GM12892 (cell line): Measurements from ENCODE around the gene MOV10L1.

Source experiments
- DNase-seq: peaks from one replicate; pipeline ENCODE4 v3.0.0; 2011; ENCODE audit not compliant: insufficient read length
- FAIRE-seq: peaks from 2 replicates; lab custom pipeline; 2011; peaks lifted over from hg19 to GRCh38; lab: Jason Lieb, UNC
- POLR2A ChIP-seq: IDR thresholded peaks from 2 replicates; pipeline ENCODE4 v1.6.1; 2011; ENCODE audit warnings: low read depth, low read length, control low read depth
- POLR2AphosphoS5 ChIP-seq: IDR thresholded peaks from 2 replicates; pipeline ENCODE4 v1.6.1; 2011; ENCODE audit warnings: low read depth, low read length, control low read depth
- TAF1 ChIP-seq: IDR thresholded peaks from 2 replicates; pipeline ENCODE4 v1.6.1; 2011; ENCODE audit warnings: low read depth, mild to moderate bottlenecking, control low read depth, low read length, borderline replicate concordance

MOV10L1 gene

DNA sequence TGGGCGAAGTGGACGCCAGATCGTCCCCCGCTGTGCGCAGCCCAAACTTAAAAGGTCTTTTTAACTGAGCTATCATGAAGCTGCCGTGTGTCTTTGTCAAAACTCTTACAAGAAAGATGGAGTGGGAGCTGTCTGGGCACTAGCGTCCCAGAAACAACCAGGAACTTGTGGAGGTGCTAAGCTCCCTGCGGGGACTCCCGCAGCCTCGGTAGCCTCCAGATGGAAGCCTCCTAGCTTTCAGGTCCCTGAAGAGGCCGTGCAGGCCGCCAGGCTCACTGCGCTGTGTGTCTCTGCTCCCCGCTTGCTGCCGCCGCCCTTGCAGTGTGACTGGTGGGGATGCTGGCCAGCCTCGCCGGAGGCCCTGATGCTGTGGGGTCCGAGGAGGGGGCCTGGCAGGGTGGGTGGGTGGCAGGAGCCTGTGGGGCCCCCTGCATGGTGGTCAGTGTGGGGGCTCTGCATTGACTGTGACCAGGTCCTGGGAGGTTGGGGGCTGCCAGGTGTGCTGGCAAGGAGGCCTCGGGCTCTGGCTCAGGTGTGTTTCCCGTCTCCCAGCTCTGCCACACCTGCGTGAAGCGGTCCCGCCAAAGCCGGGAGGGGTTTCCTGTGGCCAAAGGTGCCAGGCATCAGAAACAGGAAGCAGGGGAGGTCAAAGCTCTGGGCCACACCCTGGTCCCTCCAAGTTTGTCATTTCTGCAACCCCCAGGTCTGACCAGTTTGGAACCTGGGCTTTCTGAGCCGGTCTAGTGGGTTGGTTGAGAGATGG lies 97.1 kb downstream of the MOV10L1 start:
- DNase-seq (no peak), FAIRE-seq (peak; percentile 67)
- TF ChIP-seq POLR2A (no peak), POLR2AphosphoS5 (no peak), TAF1 (no peak)

DNA sequence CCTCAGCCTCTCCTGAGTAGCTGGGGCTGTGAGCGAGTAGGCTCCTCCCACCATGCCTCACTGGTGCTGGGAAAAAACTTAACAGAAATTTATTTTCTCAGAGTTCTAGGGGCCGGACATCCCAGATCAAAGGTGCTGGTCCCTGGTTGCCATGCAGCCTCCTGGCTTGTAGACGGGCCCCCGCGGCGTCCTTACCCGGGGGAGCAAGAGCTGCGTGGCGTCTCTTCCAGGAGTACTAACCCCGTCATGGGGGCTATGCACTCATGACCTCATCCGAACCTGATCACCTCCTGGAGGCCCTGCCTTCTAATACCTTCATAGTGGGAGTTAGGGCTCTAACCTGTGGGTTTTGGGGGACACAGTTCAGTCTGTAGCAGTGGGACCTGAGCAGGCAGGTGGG lies 98.5 kb downstream of the MOV10L1 start:
- no peak for DNase-seq
- TF ChIP-seq POLR2A: no peak
- 0 out of 2 replicates have a peak, but pooled peaks have one; percentile 27 for TF ChIP-seq POLR2AphosphoS5
- FAIRE-seq: no peak

DNA sequence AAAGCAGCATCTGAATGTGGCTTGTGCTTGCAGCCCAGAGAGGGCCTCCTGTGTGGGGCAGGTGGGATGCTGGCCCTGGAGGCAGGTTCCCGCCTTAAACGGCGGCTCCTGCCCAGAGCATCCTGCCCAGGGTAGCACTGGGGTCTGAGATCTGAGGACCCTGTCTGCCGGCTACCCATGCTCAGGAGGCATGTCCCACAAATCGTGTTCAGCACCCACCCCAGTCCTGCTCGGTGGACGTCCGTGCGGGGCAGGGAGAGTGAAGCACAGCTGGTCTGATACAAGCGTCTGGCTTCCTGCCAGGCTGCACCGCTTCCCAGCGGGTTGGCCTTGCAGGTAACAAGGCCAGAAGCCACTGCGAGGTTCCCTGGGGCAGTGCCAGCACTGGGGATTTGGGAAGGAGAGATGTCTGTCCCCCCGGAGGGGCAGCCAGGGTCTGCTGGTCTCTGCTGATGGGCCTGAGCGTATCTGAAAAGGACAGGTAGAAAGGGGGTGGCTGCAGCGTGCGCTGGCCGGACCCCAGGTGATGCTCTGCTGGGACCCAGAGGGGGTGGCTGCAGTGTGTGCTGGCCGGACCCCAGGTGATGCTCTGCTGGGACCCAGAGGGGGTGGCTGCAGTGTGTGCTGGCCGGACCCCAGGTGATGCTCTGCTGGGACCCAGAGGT lies 99.5 kb downstream of the MOV10L1 start:
- DNase-seq (no peak), FAIRE-seq (peak; percentile 68)
- TF ChIP-seq POLR2AphosphoS5: no peak
- TF ChIP-seq POLR2A: no peak
- TF ChIP-seq TAF1: no peak

DNA sequence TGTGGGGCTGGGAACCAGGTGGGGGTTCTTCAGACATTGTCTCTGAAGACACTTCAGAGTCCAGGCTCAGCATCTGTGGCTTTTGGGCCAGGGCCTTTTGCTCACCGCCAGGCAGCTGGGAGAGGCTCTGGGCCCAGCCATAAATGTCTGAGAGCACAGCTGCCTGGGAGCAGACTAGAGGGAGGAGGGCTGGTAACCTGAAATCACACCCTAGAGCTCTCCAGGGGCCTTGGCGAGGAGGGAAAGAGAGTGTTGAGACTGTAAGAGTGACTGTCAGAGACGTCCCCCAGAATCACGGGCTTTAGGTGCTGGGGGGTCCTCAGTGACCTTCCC lies 100.0 kb downstream of the MOV10L1 start:
- no peak for FAIRE-seq
- no peak for DNase-seq
- TF ChIP-seq TAF1 (no peak), POLR2A (no peak), POLR2AphosphoS5 (no peak)

DNA sequence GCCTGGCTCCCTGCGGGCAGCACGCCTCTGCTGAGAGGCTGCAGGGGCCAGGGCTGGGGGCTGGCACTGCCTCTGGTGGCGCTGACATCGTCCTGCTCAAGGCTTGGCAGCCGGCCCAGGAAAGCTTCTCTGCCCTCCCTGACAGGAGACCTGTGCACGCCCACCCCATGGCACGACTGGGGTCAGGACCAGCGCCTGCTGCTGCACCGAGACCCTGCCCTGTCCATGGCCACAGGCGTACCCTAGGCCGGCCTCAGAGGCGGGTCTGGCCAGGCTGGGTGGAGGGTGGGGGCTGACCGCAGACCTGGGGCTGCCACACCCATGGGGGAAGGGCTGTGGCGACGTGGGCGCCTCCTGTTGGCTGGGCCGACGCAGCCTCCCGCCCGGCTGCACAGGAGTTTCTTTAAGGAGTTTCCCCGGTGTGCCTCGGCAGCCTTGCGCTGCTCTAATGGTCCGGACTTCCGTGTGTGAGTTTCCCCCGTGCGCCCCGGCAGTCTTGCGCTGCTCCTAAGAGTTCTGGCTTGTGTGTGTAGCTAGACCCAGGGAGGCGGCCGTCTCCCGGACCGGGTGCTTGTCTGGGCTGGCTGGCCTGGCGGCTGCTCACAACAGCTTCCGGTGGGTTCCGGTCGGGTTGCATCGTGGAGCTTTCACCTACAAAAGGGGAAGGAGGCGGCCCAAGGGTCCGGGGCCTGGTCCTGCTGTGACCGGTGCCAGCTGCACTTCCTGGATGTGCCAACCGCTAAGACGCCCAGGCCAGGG lies 100.6 kb downstream of the MOV10L1 start:
- FAIRE-seq: peak; percentile 98
- peak; percentile 81 for DNase-seq
- TF ChIP-seq TAF1 (peak; percentile 82), POLR2A (peak; percentile 78; the same call in 1 of the 2 replicates), POLR2AphosphoS5 (peak; percentile 88)

DNA sequence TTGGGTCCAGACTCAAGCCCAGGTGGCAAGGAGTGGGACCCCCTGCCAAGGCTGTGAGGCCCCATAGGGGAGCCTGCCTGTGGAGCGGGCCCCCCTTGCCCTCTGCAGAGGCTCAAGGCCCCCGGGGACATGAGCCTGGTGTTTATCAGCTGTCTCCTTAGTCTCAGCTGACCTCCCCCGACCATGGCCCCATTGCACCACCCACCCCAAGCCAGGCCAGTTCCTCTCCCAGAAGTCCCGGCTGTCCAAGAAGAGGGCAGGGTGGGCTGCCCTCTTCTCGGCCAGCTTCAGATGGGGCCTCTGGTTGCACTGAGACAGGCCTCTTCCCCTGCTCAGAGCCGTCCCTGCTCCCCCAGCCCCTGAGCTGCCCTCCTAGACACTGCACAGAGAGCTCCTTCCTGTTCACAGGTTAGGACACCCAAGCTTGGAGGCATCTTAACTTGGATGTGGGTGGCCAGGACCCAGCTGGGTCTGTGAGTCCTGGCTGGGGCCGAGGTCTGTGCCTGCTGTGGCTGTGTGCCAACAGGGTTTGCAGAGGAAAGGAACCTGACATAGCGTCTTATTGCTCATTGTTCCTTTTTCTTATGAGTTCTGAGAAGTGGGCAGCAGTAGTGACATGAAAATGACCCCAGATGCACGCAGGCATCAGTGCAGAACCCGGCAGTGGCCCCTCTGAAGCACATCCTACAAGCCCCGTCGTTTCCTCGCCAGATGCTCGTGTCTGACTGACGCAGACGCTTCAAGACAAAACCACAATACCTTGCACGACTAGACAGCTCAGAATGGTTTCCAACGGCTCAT lies 101.3 kb downstream of the MOV10L1 start:
- TF ChIP-seq POLR2A: peak; percentile 81
- TF ChIP-seq POLR2AphosphoS5: no peak; the same call in 1 of the 2 replicates
- DNase-seq (peak; percentile 64), FAIRE-seq (no peak)

DNA sequence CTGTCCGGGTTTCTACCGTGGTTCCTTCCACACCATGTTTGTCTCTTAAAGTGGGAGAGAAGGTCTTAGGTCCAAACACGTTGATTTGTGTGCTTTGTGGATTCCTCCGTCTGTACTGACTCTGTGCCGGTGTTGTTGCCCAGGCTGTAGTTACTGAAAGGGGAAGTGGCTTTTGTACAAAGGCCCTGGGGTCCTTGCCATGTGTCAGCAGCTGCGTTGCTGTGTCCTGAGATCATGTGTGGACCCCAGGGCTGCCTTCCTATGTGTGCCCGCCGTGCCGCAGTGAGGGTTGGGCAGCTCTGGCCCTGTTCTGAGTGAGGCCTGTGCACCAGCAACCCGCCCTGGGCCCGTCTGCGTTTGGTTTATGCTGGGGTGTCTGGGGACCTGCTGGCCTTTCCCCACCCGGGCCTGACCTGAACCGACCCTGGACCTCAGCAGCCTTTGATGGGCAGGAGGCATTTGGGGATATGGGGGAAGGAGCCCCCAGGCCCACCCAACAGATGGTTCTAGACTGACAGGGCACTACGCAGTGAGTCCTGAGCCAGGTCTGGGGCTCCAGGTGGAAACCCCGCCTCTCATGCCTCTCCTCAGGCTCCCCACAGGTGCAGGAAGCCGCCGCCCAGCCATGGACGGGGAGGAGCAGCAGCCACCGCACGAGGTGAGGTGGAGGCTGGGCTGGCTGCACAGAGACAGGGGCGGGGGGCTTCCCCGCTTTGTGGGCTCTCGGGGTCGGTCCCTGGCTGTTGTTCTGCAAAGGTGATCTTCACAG lies 102.8 kb downstream of the MOV10L1 start:
- FAIRE-seq: peak; percentile 94
- peak; percentile 44; the same call in 1 of the 2 replicates for TF ChIP-seq POLR2A
- no peak for TF ChIP-seq TAF1
- TF ChIP-seq POLR2AphosphoS5: no peak
- no peak for DNase-seq

DNA sequence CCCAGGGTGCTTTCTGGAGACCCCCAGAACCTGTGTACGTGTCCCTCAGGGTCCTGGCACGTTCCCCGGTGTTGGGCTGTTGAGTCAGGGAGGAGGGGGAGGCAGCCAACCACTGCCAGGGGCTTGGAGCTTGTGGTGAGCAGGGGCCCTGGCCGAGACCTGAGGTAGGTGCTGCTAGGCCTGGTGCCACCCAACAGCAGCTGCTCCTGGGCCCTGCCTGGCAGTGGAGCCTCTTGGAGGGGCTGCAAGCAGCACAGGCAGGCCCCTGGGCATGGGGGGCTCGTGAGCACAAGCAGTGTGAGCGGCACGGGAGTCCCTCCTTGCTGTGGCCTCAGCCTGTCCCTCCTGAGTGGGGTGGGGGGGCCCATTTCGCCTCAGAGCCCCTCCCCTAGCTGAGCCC lies 103.8 kb downstream of the MOV10L1 start:
- no peak for TF ChIP-seq TAF1
- no peak for TF ChIP-seq POLR2AphosphoS5
- no peak for TF ChIP-seq POLR2A
- DNase-seq (no peak), FAIRE-seq (no peak)

DNA sequence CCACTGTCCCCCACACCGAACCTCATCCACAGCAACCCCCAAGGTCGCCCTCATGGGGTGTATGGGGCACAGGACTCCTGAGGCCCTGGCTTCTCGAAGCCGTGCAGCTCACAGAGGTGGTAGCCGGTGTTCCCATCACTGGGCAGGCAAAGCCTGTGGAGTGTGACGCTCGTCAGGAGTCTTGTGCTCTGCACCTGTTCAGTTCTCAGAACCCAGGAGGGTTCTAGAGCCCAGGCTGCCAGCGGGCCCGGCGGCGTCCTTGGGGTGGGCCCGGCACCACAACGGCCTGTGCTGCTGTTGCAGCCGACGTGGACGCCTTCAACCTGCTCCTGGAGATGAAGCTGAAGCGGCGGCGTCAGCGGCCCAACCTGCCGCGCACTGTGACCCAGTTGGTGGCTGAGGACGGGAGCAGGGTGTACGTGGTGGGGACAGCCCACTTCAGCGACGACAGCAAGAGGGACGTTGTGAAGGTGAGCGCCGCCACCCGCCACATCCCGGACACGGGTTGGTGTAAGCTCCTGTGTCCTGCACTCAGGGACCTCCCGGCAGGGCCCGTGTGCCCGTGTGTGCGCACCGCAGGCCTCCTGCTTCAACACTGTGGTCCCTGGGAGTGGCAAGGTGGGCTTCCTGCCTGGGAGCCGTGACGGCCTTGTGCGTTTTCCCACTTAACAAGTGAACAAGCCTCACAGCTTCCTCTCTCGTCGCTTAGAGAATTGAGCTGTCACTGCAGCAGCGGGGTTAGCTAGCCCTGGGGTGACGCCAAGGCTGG lies 104.4 kb downstream of the MOV10L1 start:
- DNase-seq: no peak
- TF ChIP-seq POLR2AphosphoS5 (no peak; the same call in none of the 2 replicates), POLR2A (no peak; the same call in 1 of the 2 replicates), TAF1 (no peak)
- FAIRE-seq: no peak

DNA sequence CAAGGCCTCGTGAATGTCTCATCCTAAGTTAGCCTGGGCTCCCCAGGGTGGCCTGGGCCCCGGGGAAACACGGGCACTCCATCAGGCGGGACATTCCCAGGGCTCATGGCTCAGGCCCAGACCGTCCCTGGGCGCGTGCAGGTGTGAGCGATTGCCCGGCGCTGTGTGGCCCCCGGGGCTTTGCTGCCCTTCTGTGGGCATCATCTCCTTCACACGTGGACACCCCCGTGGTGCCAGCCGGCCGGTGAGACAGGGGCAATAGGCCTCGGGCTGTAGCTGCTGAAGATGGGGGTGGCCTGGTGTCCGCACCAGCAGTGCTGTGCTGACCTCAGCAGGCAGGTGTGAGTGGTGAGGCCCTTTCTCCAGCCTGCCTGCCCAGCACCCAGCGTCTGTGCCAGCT lies 106.5 kb downstream of the MOV10L1 start:
- no peak for TF ChIP-seq POLR2AphosphoS5
- peak; percentile 41; the same call in 1 of the 2 replicates for TF ChIP-seq POLR2A
- DNase-seq (no peak), FAIRE-seq (no peak)
